ENCODE data around the gene SUCLA2. TPM values are rescaled to one million over a fixed set of nuclear protein-coding genes. Genes with fewer than 3 reads are reported as not detected.

SUCLA2 gene
- total and polyA plus RNA-seq, 8 donors: 9.8 to 20.7 (median 14.4) TPM

DNA sequence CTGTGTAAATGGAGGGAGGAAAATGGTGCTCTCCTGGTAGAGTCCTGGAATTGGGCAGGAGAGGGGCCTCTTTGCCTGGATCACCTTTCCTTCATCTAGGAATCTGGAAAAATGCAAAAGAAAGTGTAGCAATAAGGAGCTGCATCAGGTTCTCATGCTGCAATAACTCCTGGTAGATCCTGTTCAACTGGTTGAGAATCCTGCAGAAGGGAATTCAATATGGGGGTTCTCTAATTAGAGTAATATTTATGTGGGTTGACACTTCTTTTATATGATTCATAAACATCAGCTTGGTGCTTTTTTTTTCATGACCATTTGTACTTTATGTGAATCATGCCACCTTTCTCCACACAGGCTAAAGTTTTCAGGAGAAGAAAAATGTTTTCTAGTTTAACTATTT, 27.0 kb upstream of the SUCLA2 start:
- no peaks in the 10 kb centered on the region for H3K27me3 ChIP-seq
- no peaks in the 10 kb centered on the region for H3K4me1 ChIP-seq
- ATAC-seq (no peak), DNase-seq (no peak), FAIRE-seq (no peak)
- H3K9me3 ChIP-seq: no peaks in the 10 kb centered on the region
- no peaks in the 10 kb centered on the region for H3K36me3 ChIP-seq
- intact Hi-C loops (cut with DNase I): no loop called here
- H3K4me3 ChIP-seq: no peak overlapping the region
- TF ChIP-seq, protein P1, sequence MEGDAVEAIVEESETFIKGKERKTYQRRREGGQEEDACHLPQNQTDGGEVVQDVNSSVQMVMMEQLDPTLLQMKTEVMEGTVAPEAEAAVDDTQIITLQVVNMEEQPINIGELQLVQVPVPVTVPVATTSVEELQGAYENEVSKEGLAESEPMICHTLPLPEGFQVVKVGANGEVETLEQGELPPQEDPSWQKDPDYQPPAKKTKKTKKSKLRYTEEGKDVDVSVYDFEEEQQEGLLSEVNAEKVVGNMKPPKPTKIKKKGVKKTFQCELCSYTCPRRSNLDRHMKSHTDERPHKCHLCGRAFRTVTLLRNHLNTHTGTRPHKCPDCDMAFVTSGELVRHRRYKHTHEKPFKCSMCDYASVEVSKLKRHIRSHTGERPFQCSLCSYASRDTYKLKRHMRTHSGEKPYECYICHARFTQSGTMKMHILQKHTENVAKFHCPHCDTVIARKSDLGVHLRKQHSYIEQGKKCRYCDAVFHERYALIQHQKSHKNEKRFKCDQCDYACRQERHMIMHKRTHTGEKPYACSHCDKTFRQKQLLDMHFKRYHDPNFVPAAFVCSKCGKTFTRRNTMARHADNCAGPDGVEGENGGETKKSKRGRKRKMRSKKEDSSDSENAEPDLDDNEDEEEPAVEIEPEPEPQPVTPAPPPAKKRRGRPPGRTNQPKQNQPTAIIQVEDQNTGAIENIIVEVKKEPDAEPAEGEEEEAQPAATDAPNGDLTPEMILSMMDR (IDR thresholded peaks at IDR 0.05): no peak
- no peak overlapping the region for H3K27ac ChIP-seq

DNA sequence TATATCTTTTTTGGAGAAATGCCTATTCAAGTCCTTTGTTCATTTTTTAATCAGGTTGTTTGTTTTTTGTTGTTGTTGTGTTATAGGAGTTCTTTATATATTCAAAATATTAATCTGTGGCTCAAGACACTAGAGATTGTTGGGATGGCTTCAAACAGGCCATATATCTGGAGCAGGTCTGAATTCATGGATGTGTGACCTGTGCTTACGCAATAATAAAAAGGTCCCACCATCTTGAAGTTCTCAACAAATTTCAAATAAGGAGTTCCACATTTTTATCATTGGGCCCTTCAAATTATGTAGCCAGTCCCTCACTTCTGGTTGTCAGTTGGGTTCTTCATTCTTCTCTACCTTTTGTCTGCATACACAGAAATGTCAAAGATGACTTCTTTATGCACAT, 18.7 kb upstream of the SUCLA2 start:
- ATAC-seq: no peak
- 0 to 92% methylated on average over 1 of the region's 1 CpG for WGBS, 2 donors
- TF ChIP-seq, protein P1 (IDR thresholded peaks at IDR 0.05): no peak
- Histone ChIP-seq H3K9me3 (no peaks in the 10 kb centered on the region), H3K4me1 (no peaks in the 10 kb centered on the region), H3K4me3 (no peak overlapping the region), H3K27me3 (no peaks in the 10 kb centered on the region), H3K36me3 (no peaks in the 10 kb centered on the region), H3K27ac (no peak overlapping the region)
- DNase-seq: no peak
- intact Hi-C loops (cut with DNase I): no loop called here
- FAIRE-seq: no peak

- H3K36me3 ChIP-seq: no peaks in the 10 kb centered on the region
- TF ChIP-seq, protein P1 (IDR thresholded peaks at IDR 0.05): no peak
- intact Hi-C loops (cut with DNase I): no loop called here
- no peaks in the 10 kb centered on the region for H3K4me1 ChIP-seq
- H3K27ac ChIP-seq: no peak overlapping the region
- no peaks in the 10 kb centered on the region for H3K27me3 ChIP-seq
- WGBS, 2 donors: 95 to 100% methylated on average over 2 of the region's 2 CpGs
- no peaks in the 10 kb centered on the region for H3K9me3 ChIP-seq
- ATAC-seq (no peak), DNase-seq (no peak), FAIRE-seq (no peak)
- no peak overlapping the region for H3K4me3 ChIP-seq
Measured at GRCh38 chr13:48018637-48019036, 17.6 kb upstream of the SUCLA2 start.

- H3K27me3 ChIP-seq: no peaks in the 10 kb centered on the region
- 72 to 86% methylated on average over 2 of the region's 2 CpGs for WGBS, 2 donors
- H3K4me1 ChIP-seq: no peaks in the 10 kb centered on the region
- H3K4me3 ChIP-seq: no peak overlapping the region
- FAIRE-seq: no peak
- TF ChIP-seq, protein P1 (IDR thresholded peaks at IDR 0.05): no peak
- H3K27ac ChIP-seq: no peak overlapping the region
- intact Hi-C loops (cut with DNase I): no loop called here
- DNase-seq: no peak
- no peaks in the 10 kb centered on the region for H3K36me3 ChIP-seq
- ATAC-seq: no peak
- H3K9me3 ChIP-seq: no peaks in the 10 kb centered on the region
Measured at GRCh38 chr13:48014359-48014758, 13.3 kb upstream of the SUCLA2 start.

DNA sequence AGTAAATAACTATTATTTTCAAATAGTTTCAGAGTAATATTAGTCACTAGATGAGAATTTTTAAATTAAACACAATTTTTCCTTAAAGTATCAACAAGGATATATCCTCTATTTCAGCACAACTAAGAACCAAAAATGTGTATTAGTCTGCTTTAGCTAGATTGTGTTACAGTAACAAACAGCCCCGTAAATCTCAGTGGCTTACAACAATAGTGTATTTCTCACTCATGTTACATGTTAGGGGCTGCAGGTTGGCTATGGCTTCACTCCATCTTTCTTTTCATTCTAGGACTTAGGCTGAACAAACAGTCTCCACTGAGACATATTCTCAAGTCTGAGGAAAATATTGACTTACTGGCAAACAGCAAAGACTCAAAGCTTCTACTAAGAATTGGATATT, 11.6 kb upstream of the SUCLA2 start:
- FAIRE-seq (no peak), ATAC-seq (no peak), DNase-seq (no peak)
- intact Hi-C loops (cut with DNase I): no loop called here
- H3K4me3 ChIP-seq: no peak overlapping the region
- H3K36me3 ChIP-seq: no peaks in the 10 kb centered on the region
- H3K27me3 ChIP-seq: no peaks in the 10 kb centered on the region
- no peaks in the 10 kb centered on the region for H3K4me1 ChIP-seq
- WGBS, 2 donors: 95 to 100% methylated on average over 1 of the region's 1 CpG
- TF ChIP-seq, protein P1 (IDR thresholded peaks at IDR 0.05): no peak
- H3K9me3 ChIP-seq: no peaks in the 10 kb centered on the region
- no peak overlapping the region for H3K27ac ChIP-seq

Data from pancreas (tissue), 10 donors.